DMS 273 treated with DMSO at 0.1 percent for 48 hours (cell line): ENCODE data around the gene PAGE2B.
"Not testable (repeated sequence)": the region's sequence is repeated elsewhere in the genome, so short reads cannot be mapped to it uniquely, and the experiment has no call there.

Source experiments
- DNase-seq: peaks from one replicate; lab custom pipeline; 2025; lab: John Stamatoyannopoulos, UW

Gene PAGE2B

DNA sequence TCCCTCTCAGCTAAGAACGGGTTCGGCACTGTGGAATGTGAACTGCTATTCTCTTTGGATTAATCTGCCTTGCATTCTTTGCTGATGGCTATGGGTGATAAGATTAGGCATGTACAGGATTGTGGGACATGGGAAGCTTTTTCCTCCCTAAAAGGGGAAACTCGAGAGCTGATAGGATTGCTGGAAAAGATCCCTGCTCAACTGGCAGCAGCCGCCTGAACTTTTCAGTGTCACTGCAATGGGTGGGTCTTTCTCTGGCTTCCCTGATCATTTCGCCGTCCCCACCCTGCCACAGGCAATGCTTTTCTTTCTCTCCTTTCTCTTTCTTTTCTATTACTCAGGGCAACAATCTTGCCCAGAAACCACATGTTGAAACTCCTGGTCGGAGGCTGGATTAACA is 34.5 kb downstream of the PAGE2B start:
- no peak for DNase-seq

DNA sequence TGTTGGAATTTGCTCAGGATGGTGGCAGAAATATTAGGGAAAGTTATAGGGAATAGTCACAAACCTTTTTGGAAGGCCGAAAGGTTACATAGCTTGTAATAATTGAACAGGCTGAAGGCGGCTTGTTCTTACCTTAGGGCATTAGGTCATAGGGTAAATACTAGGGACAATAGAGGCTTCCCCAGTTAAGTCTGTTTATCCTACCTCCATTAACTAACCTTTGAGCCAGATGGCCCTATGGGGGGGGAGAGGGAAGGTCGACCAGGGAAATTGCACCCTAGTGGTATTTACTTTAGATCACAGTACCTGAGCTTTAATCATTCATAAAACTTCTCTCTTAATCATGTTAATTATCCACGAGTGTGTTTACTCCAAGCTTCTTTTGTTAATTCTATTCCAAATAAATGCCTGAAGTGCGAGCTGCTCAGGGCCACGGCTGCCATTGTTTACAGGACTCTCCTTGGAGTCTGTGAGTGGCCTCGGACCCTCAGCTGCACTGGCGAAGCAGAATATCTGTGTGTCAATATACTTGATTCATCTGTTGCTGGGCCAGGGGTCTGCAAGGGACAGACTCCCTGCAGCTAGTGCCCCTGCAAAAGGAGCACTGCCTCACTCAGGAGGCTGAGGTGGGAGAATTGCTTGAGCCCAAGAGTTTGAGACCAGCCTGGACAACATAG is 36.9 kb downstream of the PAGE2B start:
- DNase-seq, result no peak

- DNase-seq, result not testable (repeated sequence)
These were observed 41.8 kb downstream of the PAGE2B start for GRCh38 chrX:55116589-55116988.

DNA sequence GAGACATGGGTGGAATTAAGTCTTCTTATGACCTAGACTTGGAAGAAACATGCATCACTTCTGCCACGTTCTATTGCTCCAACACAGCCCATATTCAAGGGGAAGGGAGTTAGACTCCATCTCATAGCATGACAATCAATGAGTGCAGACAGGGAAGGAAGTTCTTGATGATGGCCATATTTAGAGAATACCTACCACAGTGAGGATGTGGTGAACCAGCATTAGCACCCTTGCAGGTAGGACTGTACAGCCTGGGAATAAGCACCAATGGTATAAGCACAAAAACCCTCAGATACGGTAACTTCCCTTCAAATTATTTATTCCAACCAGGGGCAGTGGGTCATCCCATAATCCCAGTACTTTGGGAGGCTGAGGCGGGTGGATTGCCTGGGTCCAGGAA is 43.7 kb downstream of the PAGE2B start:
- no peak for DNase-seq

DNA sequence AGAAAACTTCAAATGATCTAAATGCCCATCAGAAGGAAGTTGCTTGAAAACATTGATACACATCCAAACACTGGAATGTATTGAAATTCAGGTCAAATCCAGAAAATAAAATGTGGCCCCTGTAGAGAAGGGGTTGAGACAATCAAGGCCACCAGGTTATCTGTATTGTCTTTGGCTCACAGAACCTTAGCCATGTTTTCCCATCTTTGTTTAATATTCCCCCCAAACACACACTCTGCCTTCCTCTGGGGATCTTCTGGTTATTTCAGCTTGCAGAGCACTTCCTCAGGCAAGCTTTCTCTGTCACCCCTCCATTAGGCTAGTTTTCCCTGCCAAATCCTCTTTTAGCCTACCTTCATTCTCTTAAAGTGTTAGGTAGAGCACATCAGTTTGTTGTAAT is 44.4 kb downstream of the PAGE2B start:
- no peak for DNase-seq

GRCh38 chrX:55119712-55120111 is 44.9 kb downstream of the PAGE2B start:
- DNase-seq, result no peak

DNA sequence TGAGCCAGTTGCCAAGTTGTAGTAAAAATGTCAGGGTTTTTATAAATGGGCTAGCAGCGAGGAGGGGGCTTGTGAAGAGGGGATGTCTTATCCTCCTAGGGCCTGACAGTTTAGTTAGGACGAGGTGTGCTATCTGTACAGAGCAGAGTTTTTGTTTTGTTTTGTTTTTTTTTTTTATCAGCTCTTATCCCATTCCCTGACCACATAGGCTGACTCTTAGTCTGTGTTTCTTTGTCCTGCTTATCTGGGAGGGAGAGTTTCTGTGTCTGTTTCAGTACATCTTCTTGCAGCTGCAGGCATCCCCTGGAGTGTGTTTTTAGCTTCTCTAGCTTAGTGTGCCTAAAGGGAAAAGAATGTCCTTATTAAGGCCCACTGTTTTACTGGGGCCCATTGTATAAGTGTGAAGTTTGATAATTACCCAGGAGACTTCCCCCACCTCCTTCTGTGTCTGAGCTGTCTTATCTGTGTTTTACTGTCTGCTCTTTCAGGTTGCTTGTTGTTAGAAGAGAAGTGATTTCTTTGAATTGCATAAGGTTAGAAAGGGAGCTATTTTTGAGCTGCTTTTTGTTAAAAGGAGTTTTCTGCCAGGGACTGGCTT is 46.0 kb downstream of the PAGE2B start:
- DNase-seq, result no peak

DNA sequence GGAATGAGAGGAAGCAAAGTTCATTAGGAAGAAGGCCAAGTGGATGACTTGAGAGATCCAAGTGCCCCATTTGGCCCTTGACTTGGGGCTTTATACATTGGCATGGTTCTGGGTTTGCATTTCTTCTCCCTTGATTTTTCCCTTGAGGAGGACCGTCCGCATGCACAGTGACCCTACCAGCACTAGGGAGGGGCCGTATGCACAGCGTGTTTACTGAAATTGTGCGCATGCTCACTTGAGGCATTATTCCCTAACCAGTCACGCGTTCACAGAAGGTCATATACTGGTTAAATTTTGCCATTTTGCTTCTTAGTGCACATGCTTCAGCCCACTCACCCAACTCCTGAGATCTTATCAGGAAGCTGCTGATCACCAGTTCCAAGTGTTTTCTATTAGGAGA is 49.1 kb downstream of the PAGE2B start:
- no peak for DNase-seq

DNA sequence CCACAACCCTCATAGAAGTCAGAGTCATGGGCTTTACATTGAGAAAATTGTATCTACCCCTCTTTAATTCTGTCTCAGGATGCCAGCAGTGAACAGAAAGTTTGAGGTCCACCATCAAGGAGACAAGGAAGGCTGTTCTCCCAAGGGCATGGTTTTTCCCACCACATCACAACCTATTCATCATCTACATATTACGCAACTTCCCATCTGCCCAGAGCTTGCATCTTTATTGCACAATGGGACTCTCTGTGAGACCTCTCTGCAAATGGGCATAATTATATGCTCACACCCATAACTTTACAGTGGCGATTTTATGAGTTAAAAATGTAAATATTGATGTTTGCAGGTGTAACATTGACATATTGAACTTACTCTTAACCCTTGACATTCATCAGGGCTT is 52.9 kb downstream of the PAGE2B start:
- no peak for DNase-seq
